ENCODE results near the gene PCDHB13. TPM values are rescaled to one million over a fixed set of nuclear protein-coding genes. Genes with fewer than 3 reads are reported as not detected.
"Not testable (repeated sequence)": the region's sequence is repeated elsewhere in the genome, so short reads cannot be mapped to it uniquely, and the experiment has no call there.

PCDHB13 gene
- total and polyA plus RNA-seq, 2 donors (not counting 1 experiment from before 2014, with no cell fraction given), result 0.62 to 1.5 TPM

GRCh38 chr5:141208478-141208877, 5.2 kb upstream of the PCDHB13 start, which contains the start of gene PCDHB12:
Gene PCDHB12 (plus strand): TSS chr5:141208719. CDS start chr5:141208908, 189 bp downstream.
- H3K4me2 ChIP-seq (ENCODE audit: extremely low read depth, insufficient read depth, low read length), result no peak within 1 kb of the TSS
- no peak within 1 kb of the TSS for H3K9ac ChIP-seq (ENCODE audit: insufficient read depth, low read length)
- no peak within 1 kb of the TSS for H3K4me3 ChIP-seq (replicated peaks in 1 of 4; ENCODE audit: control extremely low read depth in 1 of 4, insufficient read depth in 1 of 4, low read depth in 3 of 4, low read length in 4 of 4)
- no peaks in the 10 kb centered on the region for H4K20me1 ChIP-seq (ENCODE audit: control insufficient read depth, extremely low read depth, insufficient read depth, low read length)
- no peaks in the 10 kb centered on the region for H3K79me2 ChIP-seq (ENCODE audit: control insufficient read depth, insufficient read depth, low read length)
- TF ChIP-seq CTCF (conservative IDR thresholded peaks at IDR 0.05 in 1 of 2, IDR thresholded peaks at IDR 0.05 in 1 of 2; ENCODE audit: low read depth in 1 of 2, low read length in 2 of 2) (no peak), EZH2 (IDR thresholded peaks at IDR 0.05; ENCODE audit: low read length, missing control alignments) (no peak)
- no peaks in the 10 kb centered on the region for H3K9me3 ChIP-seq (ENCODE audit: control insufficient read depth, insufficient read depth, low read depth, low read length)
- H2AFZ ChIP-seq (ENCODE audit: low read length), result no peak within 1 kb of the TSS
- H3K27me3 ChIP-seq (ENCODE audit: control insufficient read depth, insufficient read depth, low read length), result no peaks in the 10 kb centered on the region
- H3K4me1 ChIP-seq (ENCODE audit: control insufficient read depth, extremely low read depth, insufficient read depth, low read length), result no peaks in the 10 kb centered on the region
- DNase-seq (ENCODE audit: low read depth in 2 of 2), result no peak
- H3K27ac ChIP-seq (ENCODE audit: insufficient read depth, low read length), result no peak within 1 kb of the TSS
- H3K36me3 ChIP-seq (ENCODE audit: control insufficient read depth, insufficient read depth, low read length), result no peaks in the 10 kb centered on the region

GRCh38 chr5:141210281-141210680, 3.4 kb upstream of the PCDHB13 start:
- H3K4me3 ChIP-seq (replicated peaks in 1 of 4; ENCODE audit: control extremely low read depth in 1 of 4, insufficient read depth in 1 of 4, low read depth in 3 of 4, low read length in 4 of 4); H3K79me2 ChIP-seq (ENCODE audit: control insufficient read depth, insufficient read depth, low read length); H3K36me3 ChIP-seq (ENCODE audit: control insufficient read depth, insufficient read depth, low read length); H3K4me2 ChIP-seq (ENCODE audit: extremely low read depth, insufficient read depth, low read length); H3K27ac ChIP-seq (ENCODE audit: insufficient read depth, low read length); H3K9ac ChIP-seq (ENCODE audit: insufficient read depth, low read length); H4K20me1 ChIP-seq (ENCODE audit: control insufficient read depth, extremely low read depth, insufficient read depth, low read length); DNase-seq (ENCODE audit: low read depth in 2 of 2); H3K27me3 ChIP-seq (ENCODE audit: control insufficient read depth, insufficient read depth, low read length); H2AFZ ChIP-seq (ENCODE audit: low read length); H3K9me3 ChIP-seq (ENCODE audit: control insufficient read depth, insufficient read depth, low read depth, low read length); H3K4me1 ChIP-seq (ENCODE audit: control insufficient read depth, extremely low read depth, insufficient read depth, low read length): not testable (repeated sequence)

- not testable (repeated sequence) for H4K20me1 ChIP-seq (ENCODE audit: control insufficient read depth, extremely low read depth, insufficient read depth, low read length); H3K4me3 ChIP-seq (replicated peaks in 1 of 4; ENCODE audit: control extremely low read depth in 1 of 4, insufficient read depth in 1 of 4, low read depth in 3 of 4, low read length in 4 of 4); H3K9me3 ChIP-seq (ENCODE audit: control insufficient read depth, insufficient read depth, low read depth, low read length); H3K27ac ChIP-seq (ENCODE audit: insufficient read depth, low read length); DNase-seq (ENCODE audit: low read depth in 2 of 2); H2AFZ ChIP-seq (ENCODE audit: low read length); H3K9ac ChIP-seq (ENCODE audit: insufficient read depth, low read length); H3K36me3 ChIP-seq (ENCODE audit: control insufficient read depth, insufficient read depth, low read length); H3K79me2 ChIP-seq (ENCODE audit: control insufficient read depth, insufficient read depth, low read length); H3K27me3 ChIP-seq (ENCODE audit: control insufficient read depth, insufficient read depth, low read length); H3K4me2 ChIP-seq (ENCODE audit: extremely low read depth, insufficient read depth, low read length); H3K4me1 ChIP-seq (ENCODE audit: control insufficient read depth, extremely low read depth, insufficient read depth, low read length)
Observed at GRCh38 chr5:141210849-141211248, 2.9 kb upstream of the PCDHB13 start.

GRCh38 chr5:141214583-141214982, 864 bp downstream of the PCDHB13 start:
- H3K9me3 ChIP-seq (ENCODE audit: control insufficient read depth, insufficient read depth, low read depth, low read length); H3K4me3 ChIP-seq (replicated peaks in 1 of 4; ENCODE audit: control extremely low read depth in 1 of 4, insufficient read depth in 1 of 4, low read depth in 3 of 4, low read length in 4 of 4); H3K4me2 ChIP-seq (ENCODE audit: extremely low read depth, insufficient read depth, low read length); H3K27me3 ChIP-seq (ENCODE audit: control insufficient read depth, insufficient read depth, low read length); H3K27ac ChIP-seq (ENCODE audit: insufficient read depth, low read length); H3K9ac ChIP-seq (ENCODE audit: insufficient read depth, low read length); H3K36me3 ChIP-seq (ENCODE audit: control insufficient read depth, insufficient read depth, low read length); H3K79me2 ChIP-seq (ENCODE audit: control insufficient read depth, insufficient read depth, low read length); H3K4me1 ChIP-seq (ENCODE audit: control insufficient read depth, extremely low read depth, insufficient read depth, low read length); H4K20me1 ChIP-seq (ENCODE audit: control insufficient read depth, extremely low read depth, insufficient read depth, low read length); H2AFZ ChIP-seq (ENCODE audit: low read length); DNase-seq (ENCODE audit: low read depth in 2 of 2): not testable (repeated sequence)

GRCh38 chr5:141215504-141215903, 1.8 kb downstream of the PCDHB13 start:
- H3K27ac ChIP-seq (ENCODE audit: insufficient read depth, low read length); H3K4me2 ChIP-seq (ENCODE audit: extremely low read depth, insufficient read depth, low read length); DNase-seq (ENCODE audit: low read depth in 2 of 2): not testable (repeated sequence)

GRCh38 chr5:141216035-141216434, 2.3 kb downstream of the PCDHB13 start:
- not testable (repeated sequence) for DNase-seq (ENCODE audit: low read depth in 2 of 2); H4K20me1 ChIP-seq (ENCODE audit: control insufficient read depth, extremely low read depth, insufficient read depth, low read length)

More at GRCh38 chr5:141215504-141215903, 1.8 kb downstream of the PCDHB13 start:
- H3K9ac ChIP-seq (ENCODE audit: insufficient read depth, low read length); H3K4me3 ChIP-seq (replicated peaks in 1 of 4; ENCODE audit: control extremely low read depth in 1 of 4, insufficient read depth in 1 of 4, low read depth in 3 of 4, low read length in 4 of 4); H2AFZ ChIP-seq (ENCODE audit: low read length); H3K4me1 ChIP-seq (ENCODE audit: control insufficient read depth, extremely low read depth, insufficient read depth, low read length); H4K20me1 ChIP-seq (ENCODE audit: control insufficient read depth, extremely low read depth, insufficient read depth, low read length); H3K27me3 ChIP-seq (ENCODE audit: control insufficient read depth, insufficient read depth, low read length); H3K79me2 ChIP-seq (ENCODE audit: control insufficient read depth, insufficient read depth, low read length); H3K9me3 ChIP-seq (ENCODE audit: control insufficient read depth, insufficient read depth, low read depth, low read length); H3K36me3 ChIP-seq (ENCODE audit: control insufficient read depth, insufficient read depth, low read length): not testable (repeated sequence)

More at GRCh38 chr5:141216035-141216434, 2.3 kb downstream of the PCDHB13 start:
- H3K4me3 ChIP-seq (replicated peaks in 1 of 4; ENCODE audit: control extremely low read depth in 1 of 4, insufficient read depth in 1 of 4, low read depth in 3 of 4, low read length in 4 of 4); H3K9ac ChIP-seq (ENCODE audit: insufficient read depth, low read length); H3K9me3 ChIP-seq (ENCODE audit: control insufficient read depth, insufficient read depth, low read depth, low read length); H3K79me2 ChIP-seq (ENCODE audit: control insufficient read depth, insufficient read depth, low read length); H2AFZ ChIP-seq (ENCODE audit: low read length); H3K27me3 ChIP-seq (ENCODE audit: control insufficient read depth, insufficient read depth, low read length); H3K27ac ChIP-seq (ENCODE audit: insufficient read depth, low read length); H3K36me3 ChIP-seq (ENCODE audit: control insufficient read depth, insufficient read depth, low read length); H3K4me2 ChIP-seq (ENCODE audit: extremely low read depth, insufficient read depth, low read length); H3K4me1 ChIP-seq (ENCODE audit: control insufficient read depth, extremely low read depth, insufficient read depth, low read length): not testable (repeated sequence)

All from fibroblast of lung (primary cell).